ENCODE measurements around the gene PEF1. TPM values are rescaled to one million over a fixed set of nuclear protein-coding genes. Genes with fewer than 3 reads are reported as not detected.

PEF1 gene
- total RNA-seq, 2 experiments from 2014 or later: 50.4 to 51.6 TPM

- Mint-ChIP-seq H3K4me3 (no peak overlapping the region), H3K36me3 (ENCODE audit: low read depth) (peaks cover 17% of the 10 kb centered on the region), H3K4me1 (peaks cover 7% of the 10 kb centered on the region), H3K9me3 (no peaks in the 10 kb centered on the region), H3K27ac (no peak overlapping the region), H3K27me3 (no peaks in the 10 kb centered on the region)
- ChIA-PET POLR2A (no interaction called here), CTCF (interaction anchor here (1.4 to 1.6 kb wide), 3 partner anchors 9 to 15 kb away, joined by 3 to 6 read pairs (median 4); no protein-coding TSS in a partner anchor)
- DNase-seq: peak; percentile 22
Observed at GRCh38 chr1:31633117-31633516, 11.6 kb downstream of the PEF1 start.

DNA sequence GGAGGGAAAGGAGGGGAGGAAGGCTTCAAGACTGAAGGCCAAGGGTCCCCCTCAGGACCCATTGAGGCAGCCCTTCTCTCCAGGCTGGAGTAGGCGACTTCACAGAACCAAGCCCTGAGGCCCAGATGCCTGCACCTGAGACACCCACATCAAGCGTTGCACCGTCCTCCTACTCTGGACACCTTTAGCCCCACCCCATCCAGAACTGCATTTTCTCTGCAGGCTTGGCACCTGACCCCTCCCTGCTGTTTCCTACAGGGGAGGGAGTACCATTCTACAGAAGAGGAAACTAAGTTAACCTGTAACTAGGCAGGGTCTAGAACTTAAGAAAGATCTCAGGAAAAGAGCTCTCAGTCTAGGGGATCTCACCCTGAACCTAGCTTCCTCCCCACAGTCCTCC is 12.0 kb downstream of the PEF1 start:
- Mint-ChIP-seq H3K27ac (no peak overlapping the region), H3K36me3 (ENCODE audit: low read depth) (peaks cover 17% of the 10 kb centered on the region), H3K4me3 (no peak overlapping the region), H3K4me1 (peaks cover 4% of the 10 kb centered on the region), H3K27me3 (no peaks in the 10 kb centered on the region), H3K9me3 (no peaks in the 10 kb centered on the region)
- ChIA-PET POLR2A (no interaction called here), CTCF (interaction anchor here (1.4 to 1.6 kb wide), 3 partner anchors 8 to 14 kb away, joined by 3 to 6 read pairs (median 4); no protein-coding TSS in a partner anchor)
- DNase-seq: no peak

DNA sequence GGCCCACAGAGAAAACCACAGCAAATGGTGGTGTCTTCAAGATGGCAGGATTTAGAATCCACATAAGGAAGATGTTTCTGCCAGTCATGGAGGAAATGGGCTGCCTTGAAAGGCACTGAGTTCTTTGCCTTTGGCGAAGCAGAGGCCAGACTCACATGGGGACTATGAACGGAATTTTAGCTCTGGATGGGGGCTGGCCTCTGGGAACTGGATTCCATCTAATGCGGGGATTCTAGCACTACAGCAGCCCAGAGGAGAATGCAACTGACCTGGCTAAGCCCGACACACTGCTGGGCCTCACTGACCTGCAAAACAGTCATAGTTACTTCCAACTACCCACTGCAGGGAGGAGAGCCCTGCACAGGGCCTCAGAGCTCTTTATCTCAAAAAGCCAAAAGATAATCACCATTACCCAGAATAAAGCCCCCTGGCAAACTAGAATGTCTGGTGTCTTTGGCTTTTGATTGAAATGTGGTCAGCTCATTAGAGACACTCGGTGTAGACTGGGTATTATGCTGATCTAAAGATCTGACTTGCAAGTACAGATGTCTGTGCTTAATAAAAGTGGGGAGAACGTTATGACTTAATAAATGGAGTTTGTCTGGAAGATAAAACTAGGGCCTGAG is 15.6 kb downstream of the PEF1 start:
- peaks cover 16% of the 10 kb centered on the region for H3K36me3 Mint-ChIP-seq (ENCODE audit: low read depth)
- peaks cover 6% of the 10 kb centered on the region for H3K4me1 Mint-ChIP-seq
- ChIA-PET CTCF (interaction anchor here (1.0 to 1.8 kb wide), 4 partner anchors 10 to 160 kb away, joined by 3 to 5 read pairs (median 4); no protein-coding TSS in a partner anchor), POLR2A (no interaction called here)
- H3K9me3 Mint-ChIP-seq: no peaks in the 10 kb centered on the region
- no peak overlapping the region for H3K27ac Mint-ChIP-seq
- H3K4me3 Mint-ChIP-seq: no peak overlapping the region
- no peak for DNase-seq
- H3K27me3 Mint-ChIP-seq: no peaks in the 10 kb centered on the region

DNA sequence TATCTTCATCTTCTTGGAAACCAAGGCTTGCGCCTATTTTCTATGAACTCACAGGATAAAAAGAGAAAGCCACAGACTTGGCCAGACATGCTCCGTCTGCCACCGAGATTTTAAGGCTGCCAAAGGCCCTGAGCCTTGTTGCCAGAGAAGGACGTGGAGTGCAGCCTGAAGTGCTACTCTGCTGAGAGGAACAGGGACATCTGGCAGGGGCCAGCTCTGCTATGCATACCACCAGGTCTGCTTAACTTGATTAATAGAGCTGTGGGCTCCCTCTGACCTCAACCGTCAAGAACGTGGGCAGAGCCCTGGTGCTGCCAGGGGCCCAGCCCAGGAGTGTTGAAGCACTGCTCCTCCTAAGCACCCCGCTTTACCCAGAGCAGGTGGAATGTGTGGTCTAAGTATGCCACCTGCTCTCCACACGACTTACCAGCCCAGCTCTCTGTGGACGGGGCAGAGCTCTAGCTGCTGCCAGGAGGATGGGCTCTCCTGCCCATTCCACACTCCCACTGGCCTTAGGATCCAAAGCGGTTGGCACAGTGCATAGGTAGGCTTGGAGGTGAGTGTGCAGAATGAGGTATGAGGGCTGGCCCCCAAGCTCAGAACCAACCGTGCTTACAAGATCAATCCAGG is 16.6 kb downstream of the PEF1 start:
- CTCF ChIA-PET: interaction anchor here (2.6 kb wide), 1 partner anchor 10 kb away, joined by 12 read pairs; no protein-coding TSS in a partner anchor
- peaks cover 17% of the 10 kb centered on the region for H3K36me3 Mint-ChIP-seq (ENCODE audit: low read depth)
- DNase-seq: no peak
- no peaks in the 10 kb centered on the region for H3K27me3 Mint-ChIP-seq
- POLR2A ChIA-PET: no interaction called here
- H3K4me1 Mint-ChIP-seq: peaks cover 10% of the 10 kb centered on the region
- H3K4me3 Mint-ChIP-seq: no peak overlapping the region
- H3K9me3 Mint-ChIP-seq: no peaks in the 10 kb centered on the region
- H3K27ac Mint-ChIP-seq: no peak overlapping the region

GRCh38 chr1:31627301-31627929 is 17.3 kb downstream of the PEF1 start:
- no peak for DNase-seq

GRCh38 chr1:31626223-31627207 is 18.2 kb downstream of the PEF1 start:
- H3K27me3 Mint-ChIP-seq: no peaks in the 10 kb centered on the region
- H3K4me3 Mint-ChIP-seq: no peak overlapping the region
- CTCF ChIA-PET: interaction anchor here (0.6 to 2.6 kb wide), 2 partner anchors 12 to 991 kb away, joined by 4 to 12 read pairs; no protein-coding TSS in a partner anchor
- peaks cover 10% of the 10 kb centered on the region for H3K4me1 Mint-ChIP-seq
- H3K9me3 Mint-ChIP-seq: no peaks in the 10 kb centered on the region
- no peak overlapping the region for H3K27ac Mint-ChIP-seq
- no peak for DNase-seq
- POLR2A ChIA-PET: interaction anchor here (0.6 kb wide), 1 partner anchor 14 kb away, joined by 7 read pairs; no protein-coding TSS in a partner anchor
- H3K36me3 Mint-ChIP-seq (ENCODE audit: low read depth): peaks cover 10% of the 10 kb centered on the region

More at GRCh38 chr1:31627301-31627929, 17.3 kb downstream of the PEF1 start:
- Mint-ChIP-seq H3K9me3 (no peaks in the 10 kb centered on the region), H3K4me3 (no peak overlapping the region), H3K27me3 (no peaks in the 10 kb centered on the region), H3K36me3 (ENCODE audit: low read depth) (peaks cover 12% of the 10 kb centered on the region), H3K27ac (no peak overlapping the region), H3K4me1 (peaks cover 10% of the 10 kb centered on the region)
- POLR2A ChIA-PET: no interaction called here
- CTCF ChIA-PET: interaction anchor here (2.6 kb wide), 1 partner anchor 11 kb away, joined by 12 read pairs; no protein-coding TSS in a partner anchor

DNA sequence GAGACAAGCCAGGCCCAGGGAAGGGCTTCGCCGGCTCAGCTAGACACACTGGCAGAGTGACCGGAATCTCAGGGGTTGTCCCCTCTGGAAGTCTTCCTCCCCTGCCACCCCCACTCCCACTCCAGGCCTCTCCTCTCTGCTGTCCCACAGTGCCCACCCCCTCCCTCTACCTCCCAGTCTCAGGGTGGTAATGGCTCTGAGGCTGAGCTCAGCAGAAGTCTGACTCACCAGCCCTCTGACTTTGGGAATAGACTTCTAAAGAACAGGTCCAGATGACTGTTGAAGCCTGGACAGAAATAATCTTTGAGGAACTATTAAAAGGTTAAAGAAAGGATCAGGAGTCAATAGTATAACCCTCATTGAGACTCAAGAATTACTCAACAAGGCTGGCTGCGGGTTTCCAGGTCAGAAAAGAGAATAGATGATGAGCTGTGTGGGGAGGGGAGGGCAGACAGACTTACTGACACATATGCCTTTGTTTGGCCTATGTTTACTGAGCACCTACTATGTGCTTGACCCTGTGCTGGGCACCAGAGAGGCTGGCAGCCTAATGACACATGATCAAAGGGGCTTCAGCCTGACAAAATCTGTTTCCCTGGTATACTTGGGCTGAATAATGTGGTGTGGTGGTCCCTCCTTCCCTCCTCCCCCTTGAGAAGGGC is 19.0 kb downstream of the PEF1 start:
- Mint-ChIP-seq H3K27me3 (no peaks in the 10 kb centered on the region), H3K4me3 (no peak overlapping the region), H3K9me3 (no peaks in the 10 kb centered on the region), H3K36me3 (ENCODE audit: low read depth) (peaks cover 10% of the 10 kb centered on the region), H3K4me1 (peaks cover 10% of the 10 kb centered on the region), H3K27ac (no peak overlapping the region)
- ChIA-PET POLR2A (interaction anchor here (0.6 kb wide), 1 partner anchor 15 kb away, joined by 7 read pairs; no protein-coding TSS in a partner anchor), CTCF (interaction anchor here (0.6 to 2.6 kb wide), 2 partner anchors 12 to 992 kb away, joined by 4 to 12 read pairs; no protein-coding TSS in a partner anchor)
- no peak for DNase-seq

GRCh38 chr1:31624731-31625514 is 19.8 kb downstream of the PEF1 start:
- ChIA-PET POLR2A (no interaction called here), CTCF (interaction anchor here (0.8 kb wide), 1 partner anchor 8 kb away, joined by 3 read pairs; no protein-coding TSS in a partner anchor)
- no peaks in the 10 kb centered on the region for H3K9me3 Mint-ChIP-seq
- no peak for DNase-seq
- peaks cover 10% of the 10 kb centered on the region for H3K36me3 Mint-ChIP-seq (ENCODE audit: low read depth)
- H3K27me3 Mint-ChIP-seq: no peaks in the 10 kb centered on the region
- H3K27ac Mint-ChIP-seq: no peak overlapping the region
- peaks cover 10% of the 10 kb centered on the region for H3K4me1 Mint-ChIP-seq
- no peak overlapping the region for H3K4me3 Mint-ChIP-seq

DNA sequence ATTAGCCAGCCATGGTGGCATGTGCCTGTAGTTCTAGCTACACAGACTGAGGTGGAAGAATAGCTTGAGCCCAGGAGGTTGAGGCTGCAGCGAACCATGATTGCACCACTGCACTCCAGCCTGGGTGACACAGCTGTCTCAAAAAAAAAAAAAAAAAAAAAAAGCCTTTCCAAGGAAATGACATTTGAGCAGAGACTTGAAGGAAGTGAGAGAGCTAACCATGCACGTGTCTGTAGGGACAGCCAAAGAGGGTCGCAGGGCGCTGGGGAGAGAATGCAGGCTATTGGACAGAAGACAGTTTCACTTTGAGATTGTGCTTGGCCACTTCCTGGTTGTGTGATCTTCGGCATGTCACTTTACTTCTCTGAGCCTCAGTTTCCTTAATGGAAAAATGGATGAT is 20.4 kb downstream of the PEF1 start:
- DNase-seq: no peak
- Mint-ChIP-seq H3K9me3 (no peaks in the 10 kb centered on the region), H3K4me1 (peaks cover 10% of the 10 kb centered on the region), H3K36me3 (ENCODE audit: low read depth) (peaks cover 6% of the 10 kb centered on the region), H3K4me3 (no peak overlapping the region), H3K27ac (no peak overlapping the region), H3K27me3 (peaks cover under 1% of the 10 kb centered on the region)
- ChIA-PET CTCF (interaction anchor here (0.8 kb wide), 1 partner anchor 9 kb away, joined by 3 read pairs; no protein-coding TSS in a partner anchor), POLR2A (no interaction called here)

DNA sequence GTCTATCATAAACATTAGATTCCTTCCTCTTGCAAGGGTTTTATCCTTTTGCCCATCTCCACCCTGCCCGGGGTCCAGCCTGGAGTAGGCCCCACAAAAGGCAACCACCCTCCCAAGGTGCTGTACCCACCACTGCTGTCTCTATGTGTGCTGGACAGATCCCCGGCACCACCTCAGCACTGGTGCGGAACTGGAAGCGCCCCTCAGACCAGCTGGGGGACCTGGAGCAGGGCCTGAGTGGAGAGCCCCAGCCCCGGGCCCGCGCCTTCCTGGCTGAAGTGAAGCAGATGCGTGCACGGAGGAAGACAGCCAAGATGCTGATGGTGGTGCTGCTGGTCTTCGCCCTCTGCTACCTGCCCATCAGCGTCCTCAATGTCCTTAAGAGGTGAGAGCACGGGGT is 21.3 kb downstream of the PEF1 start:
- Mint-ChIP-seq H3K36me3 (ENCODE audit: low read depth) (peaks cover 2% of the 10 kb centered on the region), H3K27me3 (peaks cover 8% of the 10 kb centered on the region), H3K4me3 (no peak overlapping the region), H3K4me1 (peaks cover 10% of the 10 kb centered on the region), H3K27ac (no peak overlapping the region), H3K9me3 (no peaks in the 10 kb centered on the region)
- CTCF ChIA-PET: no interaction called here
- no peak for DNase-seq
- POLR2A ChIA-PET: no interaction called here
